A549 (cell line): Measurements from ENCODE around the gene VPS41. TPM values are rescaled to one million over a fixed set of nuclear protein-coding genes. Genes with fewer than 3 reads are reported as not detected.
A peak's percentile ranks its signal among the peaks of the same experiment; 100 is the strongest.

Experiments
- ATAC-seq, 2 experiments: fragments of 200-7000 bp in 1 of 2; fragments of >200 bp in 1 of 2; cut with Nextera tagmentation in 1 of 2; cut with Tn5 transposase in 1 of 2; 3 replicates each; pipeline versions ENCODE4 v1.8.0 to v1.9.1; 2018 to 2020; ENCODE audit warnings: mild to moderate bottlenecking in 1 of 2, moderate library complexity in 1 of 2
- CTCF ChIA-PET: fragments of 300-600 bp; sonication (Branson Sonifier 250); formaldehyde crosslinking; extraction: SDS; loops from one replicate; lab custom pipeline; 2021; ENCODE audit warnings: antibody characterized with exemption, inconsistent platforms; lab: Yijun Ruan, JAX
- POLR2A ChIA-PET: fragments of 350-600 bp; formaldehyde crosslinking; extraction: SDS; loops from one replicate; lab custom pipeline; 2021; ENCODE audit warnings: antibody characterized with exemption, inconsistent platforms; lab: Yijun Ruan, JAX
- DNase-seq, 2 experiments: peaks; one replicate each; pipeline versions ENCODE4 v3.0.0 to v3.0.0-alpha.2; 2011 to 2016; ENCODE audit warnings: low read depth in 1 of 2, low spot score in 1 of 2
- FAIRE-seq: peaks from 2 replicates; lab custom pipeline; 2011; peaks lifted over from hg19 to GRCh38; lab: Jason Lieb, UNC
- H3K27ac ChIP-seq, 2 experiments: fragments of >200 bp; sonication (Bioruptor Twin); formaldehyde crosslinking; 3 replicates each; pipeline ENCODE4 v1.5.1; 2016 to 2017
- H3K4me1 ChIP-seq: fragments of >200 bp; sonication (Bioruptor Twin); formaldehyde crosslinking; 3 replicates; pipeline ENCODE4 v1.6.1; 2016
- H3K4me2 ChIP-seq: fragments of >200 bp; sonication (Bioruptor Twin); formaldehyde crosslinking; 3 replicates; pipeline ENCODE4 v1.6.1; 2016
- H3K4me3 ChIP-seq: fragments of >200 bp; sonication (Bioruptor Twin); formaldehyde crosslinking; 3 replicates; pipeline ENCODE4 v1.5.1; 2016
- H3K9me3 ChIP-seq: fragments of >200 bp; sonication (Bioruptor Twin); formaldehyde crosslinking; 3 replicates; pipeline ENCODE4 v1.6.1; 2016
- CBX2 ChIP-seq: fragments of 200-600 bp; sonication (generic); IDR thresholded peaks from 2 replicates; pipeline ENCODE4 v1.6.1; 2016; ENCODE audit warnings: low read depth, mild to moderate bottlenecking, borderline replicate concordance
- CHD4 ChIP-seq: fragments of 200-600 bp; sonication (generic); IDR thresholded peaks from 2 replicates; pipeline ENCODE4 v1.6.1; 2016; ENCODE audit warnings: antibody characterized with exemption, mild to moderate bottlenecking, borderline replicate concordance
- EP300 ChIP-seq, 2 experiments: fragments of >200 bp; sonication (Bioruptor Twin); formaldehyde crosslinking; IDR thresholded peaks; 2 replicates in 1 of 2; 3 replicates in 1 of 2; pipeline ENCODE4 v1.6.1; 2016 to 2017
- FOSB ChIP-seq: fragments of 250-450 bp; sonication (Bioruptor Pico); IDR thresholded peaks from 2 replicates; pipeline ENCODE4 v1.5.0; 2020; ENCODE audit warnings: mild to moderate bottlenecking, moderate library complexity
- FOSL2 ChIP-seq, 2 experiments: fragments of 450-650 bp in 1 of 2; fragments of >200 bp in 1 of 2; sonication (Bioruptor Twin) in 1 of 2; formaldehyde crosslinking; IDR thresholded peaks; 2 replicates each; pipeline versions ENCODE4 v1.5.0 to v1.6.1; 2016 to 2020; ENCODE audit warnings: mild to moderate bottlenecking in 1 of 2, moderate library complexity in 1 of 2
- GATA3 ChIP-seq: IDR thresholded peaks from 2 replicates; pipeline ENCODE4 v1.6.1; 2012; ENCODE audit warnings: borderline replicate concordance
- HDAC2 ChIP-seq: fragments of 200-600 bp; sonication (generic); IDR thresholded peaks from 2 replicates; pipeline ENCODE4 v1.6.1; 2016
- HOXA7 ChIP-seq: fragments of 250-450 bp; sonication (Bioruptor Pico); IDR thresholded peaks from 2 replicates; pipeline ENCODE4 v1.5.0; 2020; ENCODE audit warnings: mild to moderate bottlenecking, moderate library complexity
- HOXB5 ChIP-seq: fragments of 250-450 bp; sonication (Bioruptor Pico); IDR thresholded peaks from 2 replicates; pipeline ENCODE4 v1.5.0; 2020; ENCODE audit warnings: mild to moderate bottlenecking, moderate library complexity
- JUNB ChIP-seq: fragments of >200 bp; sonication (Bioruptor Twin); formaldehyde crosslinking; IDR thresholded peaks from 2 replicates; pipeline ENCODE4 v1.6.1; 2016
- MAZ ChIP-seq: fragments of 150-350 bp; IDR thresholded peaks from 2 replicates; pipeline ENCODE4 v1.6.1; 2014; ENCODE audit warnings: antibody characterized with exemption, low read depth, low read length, borderline replicate concordance
- PHF8 ChIP-seq: fragments of 200-600 bp; sonication (generic); IDR thresholded peaks from 2 replicates; pipeline ENCODE4 v1.6.1; 2016; ENCODE audit warnings: low read depth, mild to moderate bottlenecking, antibody characterized with exemption, moderate library complexity, borderline replicate concordance
- TP53 ChIP-seq: fragments of 250-450 bp; sonication (Bioruptor Pico); IDR thresholded peaks from 2 replicates; pipeline ENCODE4 v1.5.0; 2021; ENCODE audit warnings: mild to moderate bottlenecking, moderate library complexity
- ZNF302 ChIP-seq: fragments of 250-450 bp; sonication (Bioruptor Pico); IDR thresholded peaks from 2 replicates; pipeline ENCODE4 v1.9.0; 2021; ENCODE audit warnings: inconsistent platforms, mild to moderate bottlenecking, moderate library complexity
- WGBS: methylation state at CpG from one replicate; pipeline ENCODE4 v1.1.6; 2017; ENCODE audit errors: missing lambda C conversion rate; 5-methylcytosine and 5-hydroxymethylcytosine counted together
- polyA plus RNA-seq, 4 experiments: library from polyadenylated mRNA; depleted of rRNA in 3 of 4; stranded (reverse); fragments of >200 nt; fragmentation: RNase III in 1 of 4; extraction: RNeasy Plus Mini Kit Qiagen cat#74134 plus additional on column Dnase treatment in 1 of 4; gene quantifications; 2 replicates in 3 of 4; 3 replicates in 1 of 4; pipeline ENCODE4 v1.2.3, GENCODE V29; 2011 to 2017
- TF ChIP-seq, protein P1 (sequence below): fragments of >200 bp; sonication (Bioruptor Twin); formaldehyde crosslinking; IDR thresholded peaks from 2 replicates; pipeline ENCODE4 v1.6.1; 2016
- TF ChIP-seq, protein P2 (sequence below): IDR thresholded peaks from 2 replicates; pipeline ENCODE4 v1.6.1; 2012
- TF ChIP-seq, protein P3 (sequence below): IDR thresholded peaks from 2 replicates; pipeline ENCODE4 v1.6.1; 2012; ENCODE audit warnings: low read depth, borderline replicate concordance
- TF ChIP-seq, protein P4 (sequence below): fragments of >200 bp; sonication (Bioruptor Twin); formaldehyde crosslinking; IDR thresholded peaks from 3 replicates; pipeline ENCODE4 v1.5.1; 2016
- TF ChIP-seq, protein P5 (sequence below): fragments of >200 bp; sonication (Bioruptor Twin); formaldehyde crosslinking; IDR thresholded peaks from 3 replicates; pipeline ENCODE4 v1.6.1; 2016
- TF ChIP-seq, protein P6 (sequence below): fragments of 450-650 bp; IDR thresholded peaks from 2 replicates; pipeline ENCODE4 v1.6.1; 2014; ENCODE audit warnings: antibody characterized with exemption

VPS41 gene
- polyA plus RNA-seq, 2 of the 4 experiments (the other 2 are of a cell fraction) = 24.6 to 59.9 TPM

DNA sequence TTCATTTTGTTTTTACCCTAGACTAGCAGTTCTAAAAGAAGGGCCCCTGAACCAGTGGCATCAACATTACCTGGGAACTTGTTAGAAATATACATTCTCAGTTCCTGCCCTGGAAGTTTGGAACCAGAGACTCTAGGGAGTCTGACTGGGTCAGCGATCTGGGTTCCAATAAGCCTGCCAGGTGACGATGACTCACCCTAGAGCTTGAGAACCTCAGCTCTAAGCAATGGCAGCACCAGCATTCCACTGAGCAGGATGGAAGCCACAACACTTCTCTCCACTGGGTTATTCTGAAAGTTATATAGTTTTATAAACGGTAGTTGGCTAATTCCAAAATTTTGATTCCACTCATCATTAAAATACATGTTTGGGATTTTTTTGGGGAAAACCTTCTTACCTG lies 180.8 kb downstream of the VPS41 start:
- no peak for FAIRE-seq

DNA sequence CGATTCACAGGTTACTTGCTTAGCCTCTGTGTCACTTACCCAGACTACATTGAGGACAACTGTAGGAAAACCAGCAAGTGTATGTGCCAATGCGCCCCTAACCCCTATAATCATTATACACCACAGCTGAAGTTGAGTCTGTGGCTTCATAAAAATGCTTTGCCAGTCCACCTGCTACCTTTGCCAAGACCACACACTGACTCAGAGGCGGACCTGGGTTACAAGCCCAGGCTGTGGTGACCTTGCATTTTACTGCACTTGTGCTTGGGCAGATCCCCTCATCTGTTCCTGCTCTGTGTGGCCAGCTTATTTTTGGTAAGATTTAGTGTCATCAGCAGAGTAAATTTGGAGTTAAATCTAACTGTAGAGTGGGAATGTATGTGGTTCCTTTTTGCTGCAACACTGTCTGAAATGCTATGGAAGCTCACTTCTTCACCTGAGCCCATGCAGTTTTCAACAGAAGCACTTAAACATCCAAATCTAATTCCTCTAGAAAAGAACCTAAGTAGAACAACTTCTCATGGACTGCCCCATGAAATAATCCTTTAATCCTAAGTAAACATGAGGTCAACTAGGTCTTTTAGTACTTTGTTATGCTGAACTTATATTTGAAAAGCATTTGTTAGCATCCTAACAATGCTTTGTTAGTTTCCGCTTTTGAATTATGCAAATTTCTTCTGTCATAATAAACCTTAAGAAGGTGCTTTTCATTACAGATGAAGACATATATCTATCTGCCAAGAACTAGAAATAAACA lies 181.6 kb downstream of the VPS41 start:
- 86% methylated on average over 4 of the region's 4 CpGs for WGBS
- no peak for FAIRE-seq
- CTCF ChIA-PET = no interaction called here
- H3K27ac ChIP-seq = no peak overlapping the region
- H3K4me2 ChIP-seq = no peak overlapping the region
- DNase-seq = no peak
- H3K4me1 ChIP-seq = no peaks in the 10 kb centered on the region
- TF ChIP-seq EP300 (IDR thresholded peaks at IDR 0.05) = no peak
- TF ChIP-seq HDAC2 = no peak
- no peak for ATAC-seq
- no peaks in the 10 kb centered on the region for H3K9me3 ChIP-seq
- no peak overlapping the region for H3K4me3 ChIP-seq
- POLR2A ChIA-PET = no interaction called here

More for the DNA sequence above, 180.8 kb downstream of the VPS41 start:
- no peak overlapping the region for H3K27ac ChIP-seq
- H3K4me2 ChIP-seq = no peak overlapping the region
- DNase-seq = no peak
- no peaks in the 10 kb centered on the region for H3K4me1 ChIP-seq
- no peak overlapping the region for H3K4me3 ChIP-seq
- POLR2A ChIA-PET = no interaction called here
- no peaks in the 10 kb centered on the region for H3K9me3 ChIP-seq
- TF ChIP-seq GATA3 (no peak), CHD4 (no peak), FOSL2 (IDR thresholded peaks at IDR 0.05) (no peak), FOSL2 (CRISPR knock-in tag; IDR thresholded peaks at IDR 0.05) (0 out of 2 replicates have a peak, but pooled peaks have one; percentile 12)
- TF ChIP-seq, protein P1, sequence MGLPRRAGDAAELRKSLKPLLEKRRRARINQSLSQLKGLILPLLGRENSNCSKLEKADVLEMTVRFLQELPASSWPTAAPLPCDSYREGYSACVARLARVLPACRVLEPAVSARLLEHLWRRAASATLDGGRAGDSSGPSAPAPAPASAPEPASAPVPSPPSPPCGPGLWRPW = no peak
- TF ChIP-seq, protein P2, sequence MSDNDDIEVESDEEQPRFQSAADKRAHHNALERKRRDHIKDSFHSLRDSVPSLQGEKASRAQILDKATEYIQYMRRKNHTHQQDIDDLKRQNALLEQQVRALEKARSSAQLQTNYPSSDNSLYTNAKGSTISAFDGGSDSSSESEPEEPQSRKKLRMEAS = no peak
- TF ChIP-seq, protein P3, sequence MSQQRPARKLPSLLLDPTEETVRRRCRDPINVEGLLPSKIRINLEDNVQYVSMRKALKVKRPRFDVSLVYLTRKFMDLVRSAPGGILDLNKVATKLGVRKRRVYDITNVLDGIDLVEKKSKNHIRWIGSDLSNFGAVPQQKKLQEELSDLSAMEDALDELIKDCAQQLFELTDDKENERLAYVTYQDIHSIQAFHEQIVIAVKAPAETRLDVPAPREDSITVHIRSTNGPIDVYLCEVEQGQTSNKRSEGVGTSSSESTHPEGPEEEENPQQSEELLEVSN = no peak
- TF ChIP-seq, all 56 proteins: peak for 1
- 96% methylated on average over 3 of the region's 3 CpGs for WGBS
- CTCF ChIA-PET = interaction anchor here (0.6 kb wide), 1 partner anchor 1428 kb away, joined by 3 read pairs; no protein-coding TSS in a partner anchor
- ATAC-seq = no peak

DNA sequence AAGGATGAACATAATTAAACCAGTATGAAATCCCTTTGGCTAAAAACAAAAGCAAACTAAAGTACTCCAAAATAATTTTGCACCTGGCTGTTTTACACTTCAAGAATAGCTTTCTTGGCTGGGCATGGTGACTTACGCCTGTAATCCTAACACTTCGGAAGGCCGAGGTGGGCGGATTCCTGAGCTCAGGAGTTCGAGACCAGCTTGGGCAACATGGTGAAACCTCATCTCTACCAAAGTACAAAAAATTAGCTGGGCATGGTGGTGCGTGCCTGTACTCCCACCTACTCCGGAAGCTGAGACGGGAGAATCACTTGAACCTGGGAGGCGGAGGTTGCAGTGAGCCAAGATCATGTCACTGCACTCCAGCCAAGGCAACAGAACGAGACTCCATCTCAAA lies 185.7 kb downstream of the VPS41 start:
- no peaks in the 10 kb centered on the region for H3K9me3 ChIP-seq
- no peak overlapping the region for H3K27ac ChIP-seq
- WGBS = 94% methylated on average over 10 of the region's 10 CpGs
- ATAC-seq (no peak), DNase-seq (no peak), FAIRE-seq (no peak)
- TF ChIP-seq, protein P4, sequence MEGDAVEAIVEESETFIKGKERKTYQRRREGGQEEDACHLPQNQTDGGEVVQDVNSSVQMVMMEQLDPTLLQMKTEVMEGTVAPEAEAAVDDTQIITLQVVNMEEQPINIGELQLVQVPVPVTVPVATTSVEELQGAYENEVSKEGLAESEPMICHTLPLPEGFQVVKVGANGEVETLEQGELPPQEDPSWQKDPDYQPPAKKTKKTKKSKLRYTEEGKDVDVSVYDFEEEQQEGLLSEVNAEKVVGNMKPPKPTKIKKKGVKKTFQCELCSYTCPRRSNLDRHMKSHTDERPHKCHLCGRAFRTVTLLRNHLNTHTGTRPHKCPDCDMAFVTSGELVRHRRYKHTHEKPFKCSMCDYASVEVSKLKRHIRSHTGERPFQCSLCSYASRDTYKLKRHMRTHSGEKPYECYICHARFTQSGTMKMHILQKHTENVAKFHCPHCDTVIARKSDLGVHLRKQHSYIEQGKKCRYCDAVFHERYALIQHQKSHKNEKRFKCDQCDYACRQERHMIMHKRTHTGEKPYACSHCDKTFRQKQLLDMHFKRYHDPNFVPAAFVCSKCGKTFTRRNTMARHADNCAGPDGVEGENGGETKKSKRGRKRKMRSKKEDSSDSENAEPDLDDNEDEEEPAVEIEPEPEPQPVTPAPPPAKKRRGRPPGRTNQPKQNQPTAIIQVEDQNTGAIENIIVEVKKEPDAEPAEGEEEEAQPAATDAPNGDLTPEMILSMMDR = no peak
- TF ChIP-seq, protein P2 = no peak
- TF ChIP-seq JUNB (no peak), HOXB5 (CRISPR knock-in tag) (no peak), CBX2 (no peak), ZNF302 (no peak), FOSB (CRISPR knock-in tag) (no peak), EP300 (IDR thresholded peaks at IDR 0.05) (no peak), HDAC2 (no peak), MAZ (no peak), TP53 (CRISPR knock-in tag) (no peak), PHF8 (no peak), HOXA7 (CRISPR knock-in tag) (no peak)
- TF ChIP-seq, protein P5, sequence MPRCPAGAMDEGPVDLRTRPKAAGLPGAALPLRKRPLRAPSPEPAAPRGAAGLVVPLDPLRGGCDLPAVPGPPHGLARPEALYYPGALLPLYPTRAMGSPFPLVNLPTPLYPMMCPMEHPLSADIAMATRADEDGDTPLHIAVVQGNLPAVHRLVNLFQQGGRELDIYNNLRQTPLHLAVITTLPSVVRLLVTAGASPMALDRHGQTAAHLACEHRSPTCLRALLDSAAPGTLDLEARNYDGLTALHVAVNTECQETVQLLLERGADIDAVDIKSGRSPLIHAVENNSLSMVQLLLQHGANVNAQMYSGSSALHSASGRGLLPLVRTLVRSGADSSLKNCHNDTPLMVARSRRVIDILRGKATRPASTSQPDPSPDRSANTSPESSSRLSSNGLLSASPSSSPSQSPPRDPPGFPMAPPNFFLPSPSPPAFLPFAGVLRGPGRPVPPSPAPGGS = no peak
- TF ChIP-seq, protein P6, sequence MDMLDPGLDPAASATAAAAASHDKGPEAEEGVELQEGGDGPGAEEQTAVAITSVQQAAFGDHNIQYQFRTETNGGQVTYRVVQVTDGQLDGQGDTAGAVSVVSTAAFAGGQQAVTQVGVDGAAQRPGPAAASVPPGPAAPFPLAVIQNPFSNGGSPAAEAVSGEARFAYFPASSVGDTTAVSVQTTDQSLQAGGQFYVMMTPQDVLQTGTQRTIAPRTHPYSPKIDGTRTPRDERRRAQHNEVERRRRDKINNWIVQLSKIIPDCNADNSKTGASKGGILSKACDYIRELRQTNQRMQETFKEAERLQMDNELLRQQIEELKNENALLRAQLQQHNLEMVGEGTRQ = no peak
- no peak overlapping the region for H3K4me3 ChIP-seq
- ChIA-PET POLR2A (no interaction called here), CTCF (no interaction called here)
- H3K4me1 ChIP-seq = no peaks in the 10 kb centered on the region
- no peak overlapping the region for H3K4me2 ChIP-seq
